Hindlimb muscle (tissue), 1 donor: ENCODE data around the gene NADK2. TPM values are rescaled to one million over a fixed set of nuclear protein-coding genes. Genes with fewer than 3 reads are reported as not detected.
"Not testable (repeated sequence)": the region's sequence is repeated elsewhere in the genome, so short reads cannot be mapped to it uniquely, and the experiment has no call there.

ENCODE experiments used
- DNase-seq: peaks from one replicate; pipeline ENCODE4 v3.0.0-alpha.2; 2013
- polyA plus RNA-seq: library from polyadenylated mRNA; unstranded; fragments of 120-200 nt; gene quantifications from one replicate; pipeline ENCODE4 v1.2.1, GENCODE V29; 2013; ENCODE audit not compliant: insufficient read length

NADK2 gene
- polyA plus RNA-seq, 1 donor = 45.3 TPM

DNA sequence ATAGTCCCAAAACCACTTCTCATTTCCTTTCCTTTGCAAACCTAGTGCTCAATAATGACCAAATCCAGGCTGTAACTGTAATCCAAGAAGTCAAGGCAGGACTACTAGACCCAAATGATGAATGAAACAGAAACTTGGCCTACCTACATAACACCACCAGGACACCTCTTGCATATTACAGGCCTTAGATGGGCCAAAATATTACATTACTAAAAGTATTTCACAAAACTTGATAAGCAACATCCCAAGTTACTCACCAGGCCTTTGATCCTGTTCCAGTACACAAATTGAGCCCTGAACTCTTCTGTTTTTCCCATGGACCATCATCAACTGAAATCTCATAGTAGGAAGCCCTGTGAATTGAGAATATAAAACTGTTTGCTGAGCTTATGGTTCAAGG is 34.8 kb downstream of the NADK2 start:
- DNase-seq = no peak

- no peak for DNase-seq
These were observed 36.4 kb downstream of the NADK2 start for GRCh38 chr5:36205329-36205728.

- DNase-seq = no peak
These were observed 39.2 kb downstream of the NADK2 start for GRCh38 chr5:36202521-36202961.

DNA sequence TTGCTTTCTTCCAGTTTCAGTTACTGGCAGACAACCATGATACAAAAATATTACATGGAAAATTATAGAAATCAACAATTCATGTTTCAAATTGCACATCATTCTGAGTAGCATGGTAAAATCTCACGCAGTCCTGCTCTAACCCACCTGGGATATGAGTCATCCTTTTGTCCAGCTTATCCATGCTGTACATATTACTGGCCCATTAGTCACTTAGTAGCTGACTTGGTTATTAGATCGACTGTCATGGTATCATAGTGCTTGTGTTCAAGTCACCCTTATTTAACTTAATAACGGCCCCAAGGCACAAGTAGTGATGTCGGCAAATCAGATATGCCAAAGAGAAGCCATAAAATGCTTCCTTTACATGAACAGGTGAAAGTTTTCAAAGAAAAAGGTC is 41.2 kb downstream of the NADK2 start:
- DNase-seq = no peak

- DNase-seq = no peak
These were observed 42.1 kb downstream of the NADK2 start for GRCh38 chr5:36199620-36200019.

- DNase-seq = not testable (repeated sequence)
These were observed 42.9 kb downstream of the NADK2 start for GRCh38 chr5:36198783-36199182.

GRCh38 chr5:36198281-36198680 is 43.4 kb downstream of the NADK2 start:
- DNase-seq = no peak

DNA sequence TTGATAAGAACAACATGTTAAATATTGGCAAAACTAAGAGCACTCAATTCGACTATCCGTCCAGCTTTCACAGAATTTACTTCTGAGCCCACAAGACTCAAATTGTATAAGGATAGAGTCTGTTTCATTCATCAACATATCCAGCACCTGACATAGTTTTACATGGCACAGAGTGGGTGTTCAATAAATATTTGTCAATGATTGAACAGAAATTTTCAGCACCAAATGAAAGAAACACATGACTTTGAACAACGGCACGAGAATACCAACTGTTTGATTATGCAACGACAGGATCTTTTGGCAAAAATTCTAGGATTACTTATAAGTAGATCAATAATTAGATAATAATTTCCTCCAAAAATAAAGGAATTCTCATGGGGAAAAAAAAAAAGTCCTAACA is 48.0 kb downstream of the NADK2 start:
- DNase-seq = no peak

DNA sequence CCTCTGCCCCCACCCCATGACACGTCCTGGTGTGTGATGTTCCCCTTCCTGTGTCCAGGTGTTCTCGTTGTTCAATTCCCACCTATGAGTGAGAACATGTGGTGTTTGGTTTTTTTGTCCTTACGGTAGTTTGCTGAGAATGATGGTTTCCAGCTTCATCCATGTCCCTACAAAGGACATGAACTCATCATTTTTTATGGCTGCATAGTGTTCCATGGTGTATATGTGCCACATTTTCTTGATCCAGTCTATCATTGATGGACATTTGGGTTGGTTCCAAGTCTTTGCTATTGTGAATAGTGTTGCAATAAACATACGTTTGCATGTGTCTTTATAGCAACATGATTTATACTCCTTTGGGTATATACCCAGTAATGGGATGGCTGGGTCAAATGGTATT is 57.3 kb downstream of the NADK2 start:
- DNase-seq = not testable (repeated sequence)

DNA sequence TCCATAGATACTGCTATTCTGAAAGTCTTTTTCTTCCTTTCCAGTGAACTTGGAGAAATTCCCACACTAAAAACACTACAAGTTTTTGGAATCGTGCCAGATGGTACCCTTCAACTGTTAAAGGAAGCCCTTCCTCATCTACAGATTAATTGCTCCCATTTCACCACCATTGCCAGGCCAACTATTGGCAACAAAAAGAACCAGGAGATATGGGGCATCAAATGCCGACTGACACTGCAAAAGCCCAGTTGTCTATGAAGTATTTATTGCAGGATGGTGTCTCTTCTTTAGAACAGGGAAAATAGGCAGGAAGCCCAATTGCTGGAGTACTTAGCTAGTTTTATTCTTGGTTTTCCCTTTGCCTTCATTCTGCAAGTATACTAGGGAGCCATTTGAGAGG is 60.0 kb downstream of the NADK2 start:
- DNase-seq = no peak

- DNase-seq = no peak
These were observed 61.0 kb downstream of the NADK2 start for GRCh38 chr5:36180556-36181350.

DNA sequence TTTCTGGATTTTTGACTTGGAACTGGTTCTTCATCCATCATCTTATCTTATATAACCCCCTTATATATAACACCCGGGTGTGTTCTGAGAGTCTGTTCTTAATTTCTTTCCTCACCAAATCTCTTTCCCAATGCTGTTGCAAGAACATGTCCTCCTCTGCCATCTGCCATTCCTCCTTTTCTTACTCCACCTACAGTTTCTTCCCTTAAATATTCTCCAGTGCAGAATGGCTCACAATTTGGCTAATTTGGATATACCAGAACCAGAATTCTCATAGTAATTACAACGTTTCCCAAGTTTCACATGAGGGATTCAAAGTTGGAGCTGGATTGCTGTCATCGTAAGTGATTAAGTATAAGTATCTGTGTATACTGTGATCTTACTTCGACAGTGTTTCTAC is 61.8 kb downstream of the NADK2 start:
- DNase-seq = no peak

GRCh38 chr5:36178524-36178890 is 63.2 kb downstream of the NADK2 start:
- no peak for DNase-seq

DNA sequence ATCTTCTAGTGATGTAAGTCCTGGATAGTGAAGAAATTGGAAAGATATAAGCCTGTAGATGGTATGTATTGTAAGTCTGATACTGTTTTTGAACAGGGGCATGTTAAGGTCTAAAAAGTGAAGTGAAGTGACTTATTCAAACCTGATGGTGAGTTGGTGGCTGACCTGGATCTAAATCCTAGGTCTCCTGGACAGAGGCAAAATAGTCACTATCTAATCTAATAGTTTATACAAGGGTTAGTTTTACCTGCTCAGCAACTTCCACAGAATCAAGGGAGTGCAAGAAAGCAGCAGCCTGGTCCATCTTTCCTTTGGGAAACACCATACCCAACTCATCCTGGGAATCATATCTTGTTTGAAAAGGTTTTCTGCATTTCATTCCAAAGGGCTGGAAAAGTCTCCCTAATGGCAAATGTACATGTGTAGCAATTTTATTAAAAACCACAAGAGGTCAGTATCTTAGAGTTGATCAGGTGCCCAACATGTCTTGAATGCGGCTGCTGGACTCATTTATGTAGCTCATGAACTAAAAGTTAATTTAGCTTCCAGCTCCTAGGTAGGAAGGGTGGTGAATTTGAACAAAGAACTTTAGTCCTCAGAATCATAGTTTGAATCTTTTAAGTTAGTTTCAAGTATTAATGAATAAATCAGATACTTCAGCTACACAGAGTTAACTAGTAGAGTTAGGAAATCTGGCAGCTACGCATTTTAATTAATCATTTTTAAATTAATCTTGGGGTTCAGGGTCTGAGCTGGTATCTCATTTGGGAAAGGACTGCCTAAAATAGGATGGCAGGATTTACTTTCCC is 63.8 kb downstream of the NADK2 start:
- DNase-seq = no peak

- no peak for DNase-seq
These were observed 64.6 kb downstream of the NADK2 start for GRCh38 chr5:36177154-36177553.

GRCh38 chr5:36175043-36175442 is 66.7 kb downstream of the NADK2 start:
- DNase-seq = no peak

GRCh38 chr5:36174119-36174518 is 67.6 kb downstream of the NADK2 start:
- no peak for DNase-seq

DNA sequence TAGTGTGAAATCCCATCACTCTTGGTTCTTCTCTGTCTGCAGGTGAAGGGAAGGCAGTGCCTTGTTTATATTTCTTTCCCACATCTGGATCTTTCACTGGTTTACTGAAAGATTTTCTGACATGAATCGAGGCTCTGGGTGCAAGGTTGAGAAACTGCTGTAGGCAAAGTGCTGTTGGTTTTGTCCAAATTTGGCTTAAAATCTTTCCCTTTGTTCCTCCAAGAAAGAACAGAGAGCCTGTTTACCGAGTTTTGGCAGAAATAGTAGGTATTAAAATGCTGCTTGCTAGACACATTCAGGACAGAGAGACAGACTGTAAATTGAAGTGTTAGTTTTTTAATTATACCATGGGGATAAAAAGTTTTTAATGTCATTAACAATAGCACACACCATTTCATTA is 68.3 kb downstream of the NADK2 start:
- no peak for DNase-seq

DNA sequence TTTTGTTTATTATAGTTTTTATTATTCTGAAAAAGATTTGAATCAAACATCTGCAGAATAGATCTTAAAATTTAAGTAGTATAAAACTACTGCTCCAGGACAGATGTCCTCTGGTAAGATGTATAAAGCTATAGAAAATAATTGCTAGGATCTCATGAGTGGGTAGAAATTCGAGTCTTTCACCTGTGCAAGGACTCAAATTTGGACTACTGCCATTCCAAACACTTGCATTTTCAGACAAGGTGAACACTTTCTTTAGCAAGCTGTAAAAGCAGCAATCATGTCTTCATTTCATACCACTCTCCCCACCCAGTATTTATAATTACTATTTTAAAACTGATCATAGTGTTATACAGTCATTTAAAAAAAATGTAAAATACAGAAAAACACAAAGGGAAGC is 69.1 kb downstream of the NADK2 start:
- no peak for DNase-seq

DNA sequence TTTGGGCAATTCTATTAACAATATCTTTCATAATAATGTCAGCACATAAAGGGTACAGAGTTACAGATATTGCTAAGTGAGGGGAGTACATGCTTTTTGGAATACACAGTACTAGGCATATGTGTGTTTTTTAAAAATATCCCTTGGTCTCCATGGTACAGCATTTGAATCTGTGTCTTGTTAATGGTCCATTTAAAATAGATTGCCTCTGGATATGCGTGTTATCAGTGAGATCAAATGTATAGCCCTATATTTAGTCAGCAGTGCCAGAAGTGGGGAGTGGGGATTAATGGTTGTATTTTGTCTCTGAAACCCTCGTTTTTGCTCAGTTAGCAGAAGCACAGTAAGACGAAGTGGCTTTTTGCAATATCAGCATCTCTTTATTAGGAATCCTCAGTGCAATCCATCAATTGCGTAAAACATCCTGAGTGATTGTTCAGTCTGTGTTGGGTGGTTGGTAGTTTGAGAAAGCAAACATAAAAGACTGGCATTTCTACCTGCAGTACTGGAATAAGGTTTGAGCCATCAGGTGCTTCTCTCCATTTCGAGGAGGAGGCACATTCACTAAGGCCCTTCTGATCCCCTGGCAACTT is 70.8 kb downstream of the NADK2 start:
- DNase-seq = no peak

GRCh38 chr5:36168737-36169136 is 73.0 kb downstream of the NADK2 start:
- no peak for DNase-seq

DNA sequence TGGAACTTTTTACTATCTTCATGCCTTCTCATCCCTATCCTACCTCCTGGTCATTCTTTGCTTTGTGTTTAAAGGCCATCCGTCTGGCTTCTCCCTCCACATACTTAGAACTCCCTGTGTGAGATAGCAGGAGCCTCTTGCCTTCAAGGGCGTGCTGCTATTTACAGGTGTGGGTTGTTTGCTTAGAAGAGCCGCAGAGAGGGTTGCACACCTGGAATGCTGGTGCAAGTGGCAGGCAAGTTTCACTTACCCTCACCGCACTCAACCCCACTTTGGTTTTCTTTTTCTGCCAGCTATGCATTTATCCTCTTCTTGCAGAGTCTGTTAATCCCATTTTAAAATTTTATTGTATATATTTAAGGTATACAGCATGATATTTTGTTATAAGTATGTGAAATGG is 77.3 kb downstream of the NADK2 start:
- no peak for DNase-seq

DNA sequence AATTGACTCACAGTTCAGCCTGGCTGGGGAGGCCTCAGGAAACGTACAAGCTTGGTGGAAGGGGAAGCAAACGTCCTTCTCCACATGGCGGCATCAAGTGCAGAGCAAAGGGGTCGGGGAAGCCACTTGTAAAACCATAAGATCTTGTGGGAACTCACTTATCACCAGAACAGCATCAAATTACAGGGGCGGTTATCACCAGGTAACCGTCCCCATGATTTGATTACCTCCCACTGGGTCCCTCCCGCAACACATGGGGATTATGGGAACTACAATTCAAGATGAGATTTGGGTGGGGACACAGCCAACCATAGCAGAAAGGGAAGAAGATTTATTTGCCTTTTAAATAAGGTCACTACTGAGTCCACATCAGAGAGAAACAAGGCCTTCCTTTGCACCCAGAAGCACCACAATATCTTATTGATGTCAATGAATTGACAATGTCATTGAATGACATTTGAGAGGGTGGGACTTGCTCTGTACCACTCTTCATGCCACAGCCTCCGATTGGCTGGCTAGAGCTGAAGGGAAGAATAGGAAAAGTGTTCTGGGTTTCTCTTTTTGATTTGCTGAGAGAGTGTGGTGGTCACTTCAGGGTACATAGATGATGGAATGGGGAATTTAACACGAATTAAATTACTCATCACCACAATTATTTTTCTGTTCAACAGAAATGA is 78.8 kb downstream of the NADK2 start:
- no peak for DNase-seq
